Liver (tissue), 3 donors: ENCODE measurements around the gene SETBP1.

ENCODE experiments used
- CTCF ChIP-seq: fragments of 150-350 bp; IDR thresholded peaks from 2 replicates; pipeline ENCODE4 v1.5.1; 2017; ENCODE audit warnings: improper control_type of control experiment, low read depth, low read length; ENCODE audit not compliant: missing input control
- EGR1 ChIP-seq, 2 donors: IDR thresholded peaks; 2 replicates each; pipeline ENCODE4 v1.6.1; 2016 to 2018; ENCODE audit warnings: antibody characterized with exemption in 2 of 2, low read depth in 2 of 2
- GABPA ChIP-seq, 2 donors: IDR thresholded peaks in 1 of 2; conservative IDR thresholded peaks in 1 of 2; 2 replicates each; pipeline ENCODE4 v1.6.1; 2016; ENCODE audit warnings: antibody characterized with exemption in 2 of 2, mild to moderate bottlenecking in 1 of 2, moderate library complexity in 1 of 2
- RAD21 ChIP-seq, 2 donors: IDR thresholded peaks; 2 replicates each; pipeline ENCODE4 v1.6.1; 2016; ENCODE audit warnings: antibody characterized with exemption in 2 of 2, mild to moderate bottlenecking in 2 of 2
- RXRA ChIP-seq, 2 donors: IDR thresholded peaks; 2 replicates each; pipeline ENCODE4 v1.6.1; 2017 to 2018; ENCODE audit warnings: antibody characterized with exemption in 2 of 2, mild to moderate bottlenecking in 1 of 2
- TAF1 ChIP-seq: conservative IDR thresholded peaks from 2 replicates; pipeline ENCODE4 v1.6.1; 2016; ENCODE audit warnings: antibody characterized with exemption, mild to moderate bottlenecking
- YY1 ChIP-seq: IDR thresholded peaks from 2 replicates; pipeline ENCODE4 v1.6.1; 2016; ENCODE audit warnings: antibody characterized with exemption, mild to moderate bottlenecking
- TF ChIP-seq, protein P1 (sequence below): IDR thresholded peaks from 2 replicates; pipeline ENCODE4 v1.6.1; 2016; ENCODE audit warnings: antibody characterized with exemption
- TF ChIP-seq, protein P2 (sequence below): IDR thresholded peaks from 2 replicates; pipeline ENCODE4 v1.6.1; 2016; ENCODE audit warnings: antibody characterized with exemption
- TF ChIP-seq, protein P3 (sequence below): IDR thresholded peaks from 2 replicates; pipeline ENCODE4 v1.6.1; 2016; ENCODE audit warnings: antibody characterized with exemption, mild to moderate bottlenecking
- donor health status: healthy.
- donor health status: healthy.

DNA sequence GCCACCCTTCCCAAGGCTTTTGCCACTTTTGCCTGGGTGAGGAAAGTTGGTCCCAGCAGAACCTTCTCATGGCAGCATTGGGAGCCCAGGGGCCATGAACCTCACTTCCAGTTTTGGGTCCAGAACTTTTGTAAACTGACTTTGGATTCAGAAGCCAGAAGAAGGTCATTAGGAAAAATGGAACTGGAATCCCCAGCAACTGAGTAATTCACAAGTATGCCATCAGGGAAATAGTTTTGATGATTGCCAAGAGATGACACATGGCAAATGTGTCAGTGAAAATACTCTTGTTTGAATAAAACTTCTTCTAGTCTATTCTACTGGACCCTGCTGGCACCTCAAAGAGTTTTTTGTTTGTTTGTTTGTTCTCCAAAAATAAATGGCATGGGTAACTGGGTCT lies 203.7 kb downstream of the SETBP1 start:
- TF ChIP-seq YY1 (no peak), CTCF (no peak), RAD21 (IDR thresholded peaks at IDR 0.05) (no peak), RXRA (IDR thresholded peaks at IDR 0.05) (no peak), EGR1 (IDR thresholded peaks at IDR 0.05; ENCODE audit: low read depth in 2 of 2) (no peak), GABPA (IDR thresholded peaks at IDR 0.05 in 1 of 2, conservative IDR thresholded peaks at IDR 0.05 in 1 of 2) (no peak), TAF1 (no peak)
- TF ChIP-seq, protein P1, sequence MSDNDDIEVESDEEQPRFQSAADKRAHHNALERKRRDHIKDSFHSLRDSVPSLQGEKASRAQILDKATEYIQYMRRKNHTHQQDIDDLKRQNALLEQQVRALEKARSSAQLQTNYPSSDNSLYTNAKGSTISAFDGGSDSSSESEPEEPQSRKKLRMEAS, result no peak
- TF ChIP-seq, protein P2, sequence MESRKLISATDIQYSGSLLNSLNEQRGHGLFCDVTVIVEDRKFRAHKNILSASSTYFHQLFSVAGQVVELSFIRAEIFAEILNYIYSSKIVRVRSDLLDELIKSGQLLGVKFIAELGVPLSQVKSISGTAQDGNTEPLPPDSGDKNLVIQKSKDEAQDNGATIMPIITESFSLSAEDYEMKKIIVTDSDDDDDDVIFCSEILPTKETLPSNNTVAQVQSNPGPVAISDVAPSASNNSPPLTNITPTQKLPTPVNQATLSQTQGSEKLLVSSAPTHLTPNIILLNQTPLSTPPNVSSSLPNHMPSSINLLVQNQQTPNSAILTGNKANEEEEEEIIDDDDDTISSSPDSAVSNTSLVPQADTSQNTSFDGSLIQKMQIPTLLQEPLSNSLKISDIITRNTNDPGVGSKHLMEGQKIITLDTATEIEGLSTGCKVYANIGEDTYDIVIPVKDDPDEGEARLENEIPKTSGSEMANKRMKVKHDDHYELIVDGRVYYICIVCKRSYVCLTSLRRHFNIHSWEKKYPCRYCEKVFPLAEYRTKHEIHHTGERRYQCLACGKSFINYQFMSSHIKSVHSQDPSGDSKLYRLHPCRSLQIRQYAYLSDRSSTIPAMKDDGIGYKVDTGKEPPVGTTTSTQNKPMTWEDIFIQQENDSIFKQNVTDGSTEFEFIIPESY, result no peak
- TF ChIP-seq, protein P3, sequence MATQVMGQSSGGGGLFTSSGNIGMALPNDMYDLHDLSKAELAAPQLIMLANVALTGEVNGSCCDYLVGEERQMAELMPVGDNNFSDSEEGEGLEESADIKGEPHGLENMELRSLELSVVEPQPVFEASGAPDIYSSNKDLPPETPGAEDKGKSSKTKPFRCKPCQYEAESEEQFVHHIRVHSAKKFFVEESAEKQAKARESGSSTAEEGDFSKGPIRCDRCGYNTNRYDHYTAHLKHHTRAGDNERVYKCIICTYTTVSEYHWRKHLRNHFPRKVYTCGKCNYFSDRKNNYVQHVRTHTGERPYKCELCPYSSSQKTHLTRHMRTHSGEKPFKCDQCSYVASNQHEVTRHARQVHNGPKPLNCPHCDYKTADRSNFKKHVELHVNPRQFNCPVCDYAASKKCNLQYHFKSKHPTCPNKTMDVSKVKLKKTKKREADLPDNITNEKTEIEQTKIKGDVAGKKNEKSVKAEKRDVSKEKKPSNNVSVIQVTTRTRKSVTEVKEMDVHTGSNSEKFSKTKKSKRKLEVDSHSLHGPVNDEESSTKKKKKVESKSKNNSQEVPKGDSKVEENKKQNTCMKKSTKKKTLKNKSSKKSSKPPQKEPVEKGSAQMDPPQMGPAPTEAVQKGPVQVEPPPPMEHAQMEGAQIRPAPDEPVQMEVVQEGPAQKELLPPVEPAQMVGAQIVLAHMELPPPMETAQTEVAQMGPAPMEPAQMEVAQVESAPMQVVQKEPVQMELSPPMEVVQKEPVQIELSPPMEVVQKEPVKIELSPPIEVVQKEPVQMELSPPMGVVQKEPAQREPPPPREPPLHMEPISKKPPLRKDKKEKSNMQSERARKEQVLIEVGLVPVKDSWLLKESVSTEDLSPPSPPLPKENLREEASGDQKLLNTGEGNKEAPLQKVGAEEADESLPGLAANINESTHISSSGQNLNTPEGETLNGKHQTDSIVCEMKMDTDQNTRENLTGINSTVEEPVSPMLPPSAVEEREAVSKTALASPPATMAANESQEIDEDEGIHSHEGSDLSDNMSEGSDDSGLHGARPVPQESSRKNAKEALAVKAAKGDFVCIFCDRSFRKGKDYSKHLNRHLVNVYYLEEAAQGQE, result no peak
